Mucosa of rectum (tissue), 2 donors: Measurements from ENCODE around the gene KIF18B.

Experiments used
- H3K27ac ChIP-seq, 2 donors: one replicate each; pipeline ENCODE4 v1.7.0; 2013; ENCODE audit warnings: inconsistent platforms in 2 of 2, low read depth in 2 of 2, low read length in 2 of 2
- H3K27me3 ChIP-seq, 2 donors: one replicate each; pipeline ENCODE4 v1.7.0; 2013; ENCODE audit warnings: low read length in 2 of 2; ENCODE audit not compliant: control insufficient read depth in 2 of 2, insufficient read depth in 2 of 2
- H3K36me3 ChIP-seq, 2 donors: one replicate each; pipeline ENCODE4 v1.7.0; 2013; ENCODE audit warnings: low read length in 2 of 2; ENCODE audit not compliant: control insufficient read depth in 2 of 2, insufficient read depth in 2 of 2
- H3K4me1 ChIP-seq, 2 donors: one replicate each; pipeline ENCODE4 v1.7.0; 2013; ENCODE audit warnings: low read length in 2 of 2, mild to moderate bottlenecking in 1 of 2; ENCODE audit not compliant: control insufficient read depth in 2 of 2, insufficient read depth in 2 of 2
- H3K4me3 ChIP-seq, 2 donors: one replicate each; pipeline ENCODE4 v1.7.0; 2013; ENCODE audit warnings: low read length in 2 of 2
- H3K9ac ChIP-seq, 2 donors: one replicate each; pipeline ENCODE4 v1.7.0; 2013; ENCODE audit warnings: low read length in 2 of 2, low read depth in 1 of 2, mild to moderate bottlenecking in 1 of 2
- H3K9me3 ChIP-seq, 2 donors: one replicate each; pipeline ENCODE4 v1.7.0; 2013; ENCODE audit warnings: low read length in 2 of 2; ENCODE audit not compliant: control insufficient read depth in 2 of 2
- donor health status: healthy.
- donor health status: Normal muscosa, but diverticular disease.

The KIF18B gene

DNA sequence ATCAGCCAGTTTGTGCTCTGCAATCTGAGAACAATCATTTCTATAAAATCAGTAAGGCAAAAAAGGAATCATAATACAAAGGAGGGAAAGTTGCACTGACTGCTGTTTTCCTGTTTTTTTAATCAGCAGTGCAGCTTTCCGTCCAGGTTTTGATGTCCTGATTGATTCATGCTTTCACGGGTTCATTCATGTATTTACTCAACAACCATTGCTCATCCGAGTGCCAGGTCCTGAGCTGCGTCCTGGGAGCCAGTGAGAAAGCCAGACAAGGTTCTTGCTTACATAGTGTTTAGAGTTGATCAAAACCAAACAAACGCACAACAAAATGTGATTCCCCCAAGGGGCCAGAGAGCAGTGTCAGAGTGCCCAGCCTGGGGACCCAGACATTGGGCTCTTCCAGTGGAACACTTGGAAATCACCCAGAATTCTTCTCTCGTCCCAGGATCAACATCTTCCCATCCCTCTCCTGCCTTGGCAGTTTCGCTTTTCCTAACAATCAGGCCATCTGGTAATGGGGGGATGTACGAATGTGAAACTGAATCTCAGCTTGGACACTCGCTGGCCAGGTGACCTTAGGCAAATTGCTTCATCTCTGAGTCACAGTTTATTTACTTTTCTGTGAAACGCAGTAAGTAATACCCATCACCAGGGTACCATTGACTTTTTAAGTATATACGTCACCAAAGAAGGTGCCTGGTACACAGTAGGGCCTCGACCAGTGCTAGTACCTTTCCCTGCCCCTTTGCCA is 33.8 kb upstream of the KIF18B start:
- Histone ChIP-seq H3K9ac (no peak overlapping the region), H3K27ac (peak overlapping the region; percentile 40 to 57), H3K9me3 (no peaks in the 10 kb centered on the region), H3K27me3 (peaks cover 8 to 13% of the 10 kb centered on the region in 2 donors), H3K36me3 (no peaks in the 10 kb centered on the region), H3K4me1 (peaks cover 11 to 12% of the 10 kb centered on the region in 2 donors), H3K4me3 (no peak overlapping the region)

DNA sequence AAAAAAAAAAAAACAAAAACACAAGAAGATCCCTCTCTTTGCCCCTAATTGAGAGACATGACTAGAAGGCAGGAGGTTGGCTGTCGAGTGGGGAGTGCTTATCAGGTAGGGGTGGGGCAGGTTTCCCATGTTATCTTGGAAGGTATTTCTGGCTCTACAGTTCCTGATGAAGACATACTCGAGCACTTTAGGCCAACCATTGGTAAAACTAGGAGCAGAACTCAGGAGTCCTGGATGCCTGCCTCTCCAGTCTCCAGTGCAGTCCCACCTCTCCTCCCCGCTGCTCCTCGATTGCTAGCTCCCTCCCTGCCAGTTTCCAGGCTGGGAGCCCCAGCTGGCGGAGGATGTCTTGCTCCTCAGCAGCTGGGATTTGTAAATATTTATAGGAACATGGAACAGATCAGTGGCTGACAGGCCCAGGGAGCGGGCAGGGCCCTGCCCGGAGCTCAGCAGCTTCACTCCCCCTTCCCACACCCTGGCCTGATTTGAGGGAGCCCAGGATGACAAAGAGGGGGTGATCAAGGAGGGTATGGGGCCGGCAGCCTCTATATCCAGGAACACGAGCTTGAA is 31.9 kb upstream of the KIF18B start:
- Histone ChIP-seq H3K4me3 (no peak overlapping the region), H3K4me1 (peaks cover 11 to 12% of the 10 kb centered on the region in 2 donors), H3K27ac (peak overlapping the region in 1 of 2 donors; percentile 67), H3K27me3 (peaks cover 7 to 13% of the 10 kb centered on the region in 2 donors), H3K9me3 (no peaks in the 10 kb centered on the region), H3K9ac (no peak overlapping the region), H3K36me3 (no peaks in the 10 kb centered on the region)

DNA sequence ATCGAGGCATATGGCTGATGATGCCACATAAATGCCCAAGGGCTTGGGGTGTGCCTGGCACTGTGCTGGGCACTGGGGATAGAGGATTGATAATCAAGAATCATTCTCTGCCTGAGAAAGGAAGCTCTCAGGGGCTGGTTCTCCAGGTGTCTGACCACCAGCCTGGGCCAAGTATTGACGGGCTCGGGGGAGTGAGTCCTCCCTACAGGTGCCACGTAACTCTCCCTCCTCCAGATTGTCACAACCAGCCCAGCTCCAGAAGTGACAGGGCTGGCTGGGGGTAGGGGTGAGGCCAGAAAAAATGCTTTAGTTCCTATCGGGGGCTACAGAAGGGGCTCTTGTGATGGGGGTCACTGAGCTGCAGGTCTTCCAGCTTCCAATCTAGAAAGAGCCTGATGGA is 31.2 kb upstream of the KIF18B start:
- H3K27ac ChIP-seq: peak overlapping the region; percentile 0 to 18
- H3K4me3 ChIP-seq: no peak overlapping the region
- H3K36me3 ChIP-seq: no peaks in the 10 kb centered on the region
- no peaks in the 10 kb centered on the region for H3K9me3 ChIP-seq
- no peak overlapping the region for H3K9ac ChIP-seq
- peaks cover 7 to 13% of the 10 kb centered on the region in 2 donors for H3K27me3 ChIP-seq
- peaks cover 11 to 12% of the 10 kb centered on the region in 2 donors for H3K4me1 ChIP-seq

DNA sequence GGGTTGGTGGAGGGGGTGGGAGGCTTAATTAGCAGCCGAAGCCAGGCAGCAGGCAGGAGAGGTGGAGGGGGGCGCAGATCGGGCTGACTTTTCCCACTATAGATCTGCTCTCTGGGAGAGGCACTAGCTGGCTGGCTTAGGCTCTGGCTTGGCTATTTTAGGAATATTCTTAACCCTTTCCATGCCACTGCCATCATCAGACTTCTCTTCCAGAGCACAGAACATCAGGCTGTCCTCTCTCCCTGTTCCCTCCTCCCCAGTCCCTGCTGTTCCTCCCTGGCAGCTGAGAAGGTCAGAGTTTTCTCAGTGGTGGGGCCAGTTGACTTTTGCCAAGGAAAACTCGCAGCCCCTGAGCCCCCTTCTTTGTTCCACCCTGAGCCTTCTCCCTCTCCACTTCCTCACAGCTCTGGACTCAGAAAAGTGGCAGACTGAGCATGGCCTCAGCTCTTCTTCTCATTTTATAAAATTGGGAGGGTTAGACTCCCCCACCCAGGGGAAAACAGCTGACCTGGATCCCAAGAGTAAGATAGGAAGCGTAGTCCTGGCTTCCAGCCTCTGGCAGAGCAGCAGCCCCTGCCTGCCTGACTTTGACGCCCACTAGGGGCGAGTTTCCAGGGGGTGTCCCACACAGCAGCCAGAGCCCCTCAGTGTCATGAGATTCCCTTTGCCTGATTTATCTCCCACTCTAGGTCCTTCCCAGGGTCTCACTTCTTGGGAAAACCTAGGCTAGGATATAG is 30.4 kb upstream of the KIF18B start:
- Histone ChIP-seq H3K27ac (peak overlapping the region; percentile 12 to 39), H3K9ac (no peak overlapping the region), H3K27me3 (peaks cover 7 to 13% of the 10 kb centered on the region in 2 donors), H3K4me3 (no peak overlapping the region), H3K9me3 (no peaks in the 10 kb centered on the region), H3K4me1 (peaks cover 11 to 12% of the 10 kb centered on the region in 2 donors), H3K36me3 (no peaks in the 10 kb centered on the region)

DNA sequence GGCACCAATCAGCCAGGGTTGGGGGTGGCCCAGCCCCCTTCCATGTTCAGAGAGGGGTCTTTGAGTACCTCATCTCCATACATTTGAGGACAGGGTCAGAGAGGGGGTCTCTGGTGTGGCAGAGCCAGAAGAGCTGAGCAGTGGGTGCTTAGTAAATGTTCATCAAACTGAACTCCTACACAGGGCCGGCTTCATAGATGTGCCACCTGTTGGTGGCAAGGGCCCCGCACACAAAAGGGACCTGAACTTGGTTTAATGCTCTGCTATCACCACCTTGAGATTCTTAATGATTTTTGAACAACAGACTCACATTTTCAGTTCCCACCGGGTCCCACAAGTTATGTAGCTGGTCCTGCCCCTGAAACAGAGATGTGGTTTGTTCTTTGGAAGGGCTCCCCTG is 29.5 kb upstream of the KIF18B start:
- no peaks in the 10 kb centered on the region for H3K9me3 ChIP-seq
- peak overlapping the region in 1 of 2 donors; percentile 39 for H3K27ac ChIP-seq
- H3K9ac ChIP-seq: no peak overlapping the region
- H3K4me3 ChIP-seq: no peak overlapping the region
- no peaks in the 10 kb centered on the region for H3K36me3 ChIP-seq
- H3K27me3 ChIP-seq: peaks cover 7 to 13% of the 10 kb centered on the region in 2 donors
- H3K4me1 ChIP-seq: peaks cover 11 to 12% of the 10 kb centered on the region in 2 donors

DNA sequence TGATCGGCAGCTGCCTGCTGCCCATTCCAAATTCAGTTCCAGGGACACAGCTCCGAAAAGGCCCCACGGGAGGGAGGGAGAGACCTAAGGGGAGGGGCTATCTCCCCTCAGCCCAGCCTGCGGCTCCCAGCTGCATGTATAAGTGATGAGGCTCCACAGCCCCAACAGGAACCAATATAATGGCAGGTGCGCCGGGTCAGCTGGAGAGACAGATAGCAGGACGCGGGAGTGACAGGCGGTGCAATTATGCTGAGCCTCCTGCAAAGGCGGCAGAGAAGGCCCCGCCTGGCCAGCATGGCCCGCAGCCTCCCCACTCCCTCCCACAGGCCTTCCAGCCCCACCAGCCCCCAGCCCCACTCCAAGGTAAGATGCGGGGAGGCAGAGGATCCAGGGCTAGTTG is 28.6 kb upstream of the KIF18B start:
- H3K36me3 ChIP-seq: no peaks in the 10 kb centered on the region
- no peak overlapping the region for H3K27ac ChIP-seq
- no peak overlapping the region for H3K4me3 ChIP-seq
- H3K9ac ChIP-seq: no peak overlapping the region
- no peaks in the 10 kb centered on the region for H3K9me3 ChIP-seq
- H3K27me3 ChIP-seq: peaks cover 8 to 13% of the 10 kb centered on the region in 2 donors
- peaks cover 11 to 12% of the 10 kb centered on the region in 2 donors for H3K4me1 ChIP-seq

DNA sequence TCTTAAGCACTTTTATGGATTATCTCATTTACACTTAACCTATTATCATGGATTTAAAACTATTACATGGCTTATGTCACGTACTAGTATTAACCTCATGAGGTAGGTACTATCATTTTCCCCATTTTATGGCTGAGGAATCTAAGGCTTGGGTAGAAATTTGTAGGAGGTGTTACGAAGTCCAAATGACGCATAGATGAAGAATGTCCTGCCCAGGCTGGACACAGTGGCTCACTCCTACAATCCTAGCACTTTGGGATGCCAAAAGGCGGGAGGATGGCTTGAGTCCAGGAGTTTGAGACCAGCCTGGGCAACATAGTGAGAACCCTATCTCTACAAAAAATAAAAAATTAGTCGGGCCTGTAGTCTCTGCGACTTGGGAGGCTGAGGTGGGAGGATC is 25.4 kb upstream of the KIF18B start:
- Histone ChIP-seq H3K4me1 (peaks cover 11 to 14% of the 10 kb centered on the region in 2 donors), H3K4me3 (no peak overlapping the region), H3K9me3 (no peaks in the 10 kb centered on the region), H3K27ac (no peak overlapping the region), H3K36me3 (no peaks in the 10 kb centered on the region), H3K27me3 (peaks cover 18 to 20% of the 10 kb centered on the region in 2 donors), H3K9ac (no peak overlapping the region)

DNA sequence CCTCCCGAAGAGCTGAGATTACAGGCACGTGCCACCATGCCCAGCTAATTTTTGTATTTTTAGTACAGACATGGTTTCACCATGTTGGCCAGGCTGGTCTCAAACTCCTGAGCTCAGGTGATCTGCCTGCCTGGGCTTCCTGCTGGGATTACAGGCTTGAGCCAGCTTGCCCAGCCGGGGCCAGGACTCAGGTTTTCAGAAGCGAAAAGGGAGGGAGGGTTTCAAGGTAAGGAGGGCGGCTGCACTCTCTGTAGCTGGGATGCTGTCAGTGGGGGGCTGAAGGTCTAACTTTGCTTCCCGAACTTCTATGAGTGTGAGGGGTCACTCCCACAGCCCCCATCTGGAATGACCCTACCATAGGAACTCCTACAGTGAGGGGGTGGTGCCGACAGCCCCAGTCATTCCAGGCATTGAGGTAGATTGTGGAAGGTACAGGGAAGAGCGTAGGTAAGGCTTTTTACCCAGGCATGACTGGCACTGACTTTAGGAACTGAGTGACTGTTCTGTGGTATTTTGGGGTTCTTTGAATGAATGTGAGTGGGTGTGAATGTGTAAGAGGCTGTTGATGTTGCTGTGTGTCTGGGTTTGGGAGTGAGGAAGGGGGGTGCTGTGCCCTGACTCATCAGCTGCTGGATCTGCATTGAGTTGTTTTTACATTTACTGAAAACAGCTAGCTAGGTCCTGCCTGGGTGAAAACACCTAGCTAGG is 24.4 kb upstream of the KIF18B start:
- H3K4me3 ChIP-seq: no peak overlapping the region
- no peak overlapping the region for H3K9ac ChIP-seq
- no peaks in the 10 kb centered on the region for H3K36me3 ChIP-seq
- H3K9me3 ChIP-seq: no peaks in the 10 kb centered on the region
- no peak overlapping the region for H3K27ac ChIP-seq
- peaks cover 21 to 24% of the 10 kb centered on the region in 2 donors for H3K27me3 ChIP-seq
- peaks cover 8 to 9% of the 10 kb centered on the region in 2 donors for H3K4me1 ChIP-seq

DNA sequence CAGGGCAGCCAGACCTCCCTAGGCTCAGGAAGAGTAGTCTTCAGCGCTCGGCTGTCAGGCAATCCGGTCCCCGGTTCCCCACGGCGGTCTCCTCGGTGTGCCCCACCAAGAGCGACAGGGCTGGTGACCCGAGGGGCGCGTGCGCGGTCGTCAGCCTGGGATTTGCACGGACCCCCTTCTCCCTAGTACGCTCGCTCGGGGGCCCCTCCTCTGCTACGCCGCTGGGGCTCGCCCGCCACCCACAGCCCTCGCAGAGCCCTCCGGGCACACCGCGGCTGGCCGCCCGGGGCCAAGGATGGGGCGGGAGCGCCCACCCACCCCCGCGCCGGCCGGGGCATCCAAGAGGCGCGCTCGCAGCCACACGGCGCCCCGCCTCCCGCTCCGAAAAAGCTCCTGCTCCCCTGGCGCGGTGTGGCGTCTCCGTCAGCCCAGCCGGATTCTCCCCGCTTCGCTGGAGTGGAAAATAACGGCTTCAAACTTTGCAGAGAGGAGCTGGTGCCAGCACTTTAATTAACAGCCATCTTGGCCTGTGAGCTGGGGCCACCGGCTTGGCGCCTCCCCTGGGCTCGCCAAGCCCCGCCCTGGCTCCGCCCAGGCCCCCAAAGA is 22.7 kb upstream of the KIF18B start:
- Histone ChIP-seq H3K4me3 (peak overlapping the region; percentile 31 to 46), H3K9me3 (no peaks in the 10 kb centered on the region), H3K27me3 (peaks cover 35 to 39% of the 10 kb centered on the region in 2 donors), H3K27ac (peak overlapping the region in 1 of 2 donors; percentile 21), H3K9ac (peak overlapping the region in 1 of 2 donors; percentile 53), H3K36me3 (no peaks in the 10 kb centered on the region), H3K4me1 (peaks cover 8 to 9% of the 10 kb centered on the region in 2 donors)
